ENCODE results near the gene PHPT1. TPM values are rescaled to one million over a fixed set of nuclear protein-coding genes. Genes with fewer than 3 reads are reported as not detected.

PHPT1 gene
- total and polyA plus RNA-seq, 2 of the 13 experiments (the other 11 are each of a cell fraction or from before 2014, with no cell fraction given) = 189 to 192 TPM

- TF ChIP-seq PREB (CRISPR knock-in tag; IDR thresholded peaks at IDR 0.05) (no peak), ZNF891 (CRISPR knock-in tag; IDR thresholded peaks at IDR 0.05) (peak; percentile 83; the same call in 1 of the 2 replicates), RARG (CRISPR knock-in tag; IDR thresholded peaks at IDR 0.05; ENCODE audit: low read depth) (no peak), SNAPC5 (CRISPR knock-in tag; IDR thresholded peaks at IDR 0.05; ENCODE audit: borderline replicate concordance) (no peak), GPBP1L1 (CRISPR knock-in tag; IDR thresholded peaks at IDR 0.05) (no peak), ETV6 (CRISPR knock-in tag; conservative IDR thresholded peaks at IDR 0.05) (no peak), KDM2A (CRISPR knock-in tag; IDR thresholded peaks at IDR 0.05; ENCODE audit: borderline replicate concordance, low read depth) (no peak), HDAC6 (IDR thresholded peaks at IDR 0.05; ENCODE audit: low read depth, low read length) (no peak), SRSF1 (optimal IDR thresholded peaks at IDR 0.05; ENCODE audit: low read depth, low read length) (no peak), SOX6 (IDR thresholded peaks at IDR 0.05) (no peak), SOX6 (CRISPR knock-in tag; IDR thresholded peaks at IDR 0.05) (0 out of 2 replicates have a peak, but pooled peaks have one; percentile 13), ZNF598 (CRISPR knock-in tag; IDR thresholded peaks at IDR 0.05; ENCODE audit: borderline replicate concordance) (peak; percentile 52; the same call in 1 of the 2 replicates), AFF4 (CRISPR knock-in tag; IDR thresholded peaks at IDR 0.05) (no peak), FOXP4 (CRISPR knock-in tag; IDR thresholded peaks at IDR 0.05) (0 out of 2 replicates have a peak, but pooled peaks have one; percentile 10), ZUFSP (CRISPR knock-in tag; IDR thresholded peaks at IDR 0.05; ENCODE audit: borderline replicate concordance) (no peak), ATF5 (CRISPR knock-in tag; IDR thresholded peaks at IDR 0.05; ENCODE audit: low read depth) (no peak)
Measured at GRCh38 chr9:136886610-136887597, 37.7 kb downstream of the PHPT1 start (continued).

All from HepG2 (cell line).